ENCODE results near the gene LCN10. TPM values are rescaled to one million over a fixed set of nuclear protein-coding genes. Genes with fewer than 3 reads are reported as not detected.

The LCN10 gene
- total RNA-seq, 1 experiment from 2014 or later, result not detected

GRCh38 chr9:136764301-136764891 lies 21.7 kb upstream of the LCN10 start, which contains the start of gene LCN15:
LCN15 (minus strand) TSS chr9:136764518; CDS start chr9:136764488, 30 bp downstream.
- H3K9me3 Mint-ChIP-seq (ENCODE audit: unreplicated experiment), result no peaks in the 10 kb centered on the region
- DNase-seq (ENCODE audit: unreplicated experiment), result no peak
- H3K36me3 Mint-ChIP-seq (ENCODE audit: insufficient read depth, unreplicated experiment), result no peaks in the 10 kb centered on the region
- H3K4me1 Mint-ChIP-seq (ENCODE audit: insufficient read depth, unreplicated experiment), result peaks cover 7% of the 10 kb centered on the region
- H3K27ac Mint-ChIP-seq (ENCODE audit: low read depth, unreplicated experiment), result no peak within 1 kb of the TSS
- TF ChIP-seq CTCF (IDR thresholded peaks at IDR 0.05; ENCODE audit: unreplicated experiment), result no peak
- intact Hi-C loops (cut with micrococcal nuclease), result no loop called here
- no peaks in the 10 kb centered on the region for H3K27me3 Mint-ChIP-seq (ENCODE audit: insufficient read depth, unreplicated experiment)
- BruUV-seq (replicated peaks), result no TSS peak
- H3K4me3 Mint-ChIP-seq (ENCODE audit: unreplicated experiment), result no peak within 1 kb of the TSS
- ChIA-PET CTCF (interaction anchor here (0.6 to 3.6 kb wide), 5 partner anchors 10 to 87 kb away, joined by 3 to 19 read pairs (median 3); no protein-coding TSS in a partner anchor), POLR2A (no interaction called here)

GRCh38 chr9:136763649-136764035 lies 20.9 kb upstream of the LCN10 start:
- CTCF ChIA-PET, result interaction anchor here (0.7 to 1.0 kb wide), 3 partner anchors 14 to 34 kb away, joined by 3 read pairs; no protein-coding TSS in a partner anchor
- Mint-ChIP-seq H3K4me1 (ENCODE audit: insufficient read depth, unreplicated experiment) (peaks cover 7% of the 10 kb centered on the region), H3K36me3 (ENCODE audit: insufficient read depth, unreplicated experiment) (no peaks in the 10 kb centered on the region), H3K27me3 (ENCODE audit: insufficient read depth, unreplicated experiment) (no peaks in the 10 kb centered on the region), H3K27ac (ENCODE audit: low read depth, unreplicated experiment) (no peak overlapping the region), H3K9me3 (ENCODE audit: unreplicated experiment) (no peaks in the 10 kb centered on the region), H3K4me3 (ENCODE audit: unreplicated experiment) (no peak overlapping the region)
- no TSS peak for BruUV-seq (replicated peaks)
- DNase-seq (ENCODE audit: unreplicated experiment), result no peak
- intact Hi-C loops (cut with micrococcal nuclease), result no loop called here
- no peak for TF ChIP-seq CTCF (IDR thresholded peaks at IDR 0.05; ENCODE audit: unreplicated experiment)
- POLR2A ChIA-PET, result no interaction called here

GRCh38 chr9:136762915-136763648 lies 20.3 kb upstream of the LCN10 start:
- Mint-ChIP-seq H3K9me3 (ENCODE audit: unreplicated experiment) (no peaks in the 10 kb centered on the region), H3K27me3 (ENCODE audit: insufficient read depth, unreplicated experiment) (no peaks in the 10 kb centered on the region), H3K4me3 (ENCODE audit: unreplicated experiment) (no peak overlapping the region), H3K27ac (ENCODE audit: low read depth, unreplicated experiment) (no peak overlapping the region), H3K4me1 (ENCODE audit: insufficient read depth, unreplicated experiment) (peaks cover 7% of the 10 kb centered on the region), H3K36me3 (ENCODE audit: insufficient read depth, unreplicated experiment) (no peaks in the 10 kb centered on the region)
- CTCF ChIA-PET, result interaction anchor here (0.7 to 1.0 kb wide), 3 partner anchors 15 to 110 kb away, joined by 3 read pairs; no protein-coding TSS in a partner anchor
- TF ChIP-seq CTCF (IDR thresholded peaks at IDR 0.05; ENCODE audit: unreplicated experiment), result no peak
- peak; percentile 14 for DNase-seq (ENCODE audit: unreplicated experiment)
- POLR2A ChIA-PET, result no interaction called here
- BruUV-seq (replicated peaks), result no TSS peak
- intact Hi-C loops (cut with micrococcal nuclease), result no loop called here

- Mint-ChIP-seq H3K27me3 (ENCODE audit: insufficient read depth, unreplicated experiment) (no peaks in the 10 kb centered on the region), H3K9me3 (ENCODE audit: unreplicated experiment) (no peaks in the 10 kb centered on the region), H3K36me3 (ENCODE audit: insufficient read depth, unreplicated experiment) (no peaks in the 10 kb centered on the region), H3K4me1 (ENCODE audit: insufficient read depth, unreplicated experiment) (peaks cover 7% of the 10 kb centered on the region), H3K4me3 (ENCODE audit: unreplicated experiment) (no peak overlapping the region), H3K27ac (ENCODE audit: low read depth, unreplicated experiment) (no peak overlapping the region)
- TF ChIP-seq CTCF (IDR thresholded peaks at IDR 0.05; ENCODE audit: unreplicated experiment), result no peak
- intact Hi-C loops (cut with micrococcal nuclease), result no loop called here
- no TSS peak for BruUV-seq (replicated peaks)
- no peak for DNase-seq (ENCODE audit: unreplicated experiment)
- POLR2A ChIA-PET, result no interaction called here
- CTCF ChIA-PET, result interaction anchor here (0.6 to 4.8 kb wide), 5 partner anchors 12 to 273 kb away, joined by 3 to 30 read pairs (median 3); no protein-coding TSS in a partner anchor
Observed at GRCh38 chr9:136762221-136762691, 19.5 kb upstream of the LCN10 start.
